Right atrium auricular region (tissue), 2 donors: ENCODE measurements around the gene SLC6A12. TPM values are rescaled to one million over a fixed set of nuclear protein-coding genes. Genes with fewer than 3 reads are reported as not detected.

Experiments
- DNase-seq: peaks from one replicate; pipeline ENCODE4 v3.0.0-alpha.2; 2019; ENCODE audit warnings: low spot score
- H3K27ac ChIP-seq, 2 donors: fragments of 200-600 bp; sonication (generic); 1 replicate in 1 of 2; 2 replicates in 1 of 2; pipeline ENCODE4 v1.5.1; 2016 to 2019
- H3K27me3 ChIP-seq, 2 donors: fragments of 200-600 bp; sonication (generic); one replicate each; pipeline versions ENCODE4 v1.5.1 to v1.6.0; 2017 to 2019
- H3K36me3 ChIP-seq: fragments of 200-600 bp; sonication (generic); one replicate; pipeline ENCODE4 v1.5.1; 2016
- H3K4me1 ChIP-seq, 2 donors: fragments of 200-600 bp; sonication (generic); one replicate each; pipeline versions ENCODE4 v1.5.1 to v1.6.0; 2017 to 2019
- H3K4me3 ChIP-seq, 2 donors: fragments of 200-600 bp; sonication (generic); 1 replicate in 1 of 2; 2 replicates in 1 of 2; pipeline ENCODE4 v1.5.1; 2017 to 2019; ENCODE audit warnings: mild to moderate bottlenecking in 1 of 2, moderate library complexity in 1 of 2
- H3K9me3 ChIP-seq, 2 donors: fragments of 200-600 bp; sonication (generic); one replicate each; pipeline ENCODE4 v1.5.1; 2019
- CTCF ChIP-seq, 2 donors: fragments of 200-600 bp; sonication (generic); IDR thresholded peaks; one replicate each; pipeline ENCODE4 v1.5.1; 2019; ENCODE audit warnings: antibody characterized with exemption in 2 of 2
- total RNA-seq, 2 donors: library from RNA; depleted of rRNA; stranded (reverse); fragments of >200 nt; gene quantifications; one replicate each; pipeline ENCODE4 v1.1.0, GENCODE V29; 2016

The SLC6A12 gene
- total RNA-seq, 2 donors from 2014 or later: 1.1 TPM; not detected in 1

- no peak overlapping the region for H3K27ac ChIP-seq
- H3K36me3 ChIP-seq: no peaks in the 10 kb centered on the region
- DNase-seq: no peak
- no peak overlapping the region for H3K4me3 ChIP-seq
- no peak for TF ChIP-seq CTCF (IDR thresholded peaks at IDR 0.05)
- no peaks in the 10 kb centered on the region for H3K9me3 ChIP-seq
- no peaks in the 10 kb centered on the region for H3K4me1 ChIP-seq
- no peaks in the 10 kb centered on the region for H3K27me3 ChIP-seq
These were observed 9.9 kb upstream of the SLC6A12 start for GRCh38 chr12:223841-224240.

GRCh38 chr12:221736-222135, 7.8 kb upstream of the SLC6A12 start:
- no peak for DNase-seq

GRCh38 chr12:220946-221550, 7.1 kb upstream of the SLC6A12 start:
- TF ChIP-seq CTCF (IDR thresholded peaks at IDR 0.05): no peak
- Histone ChIP-seq H3K4me1 (no peaks in the 10 kb centered on the region), H3K4me3 (no peak overlapping the region), H3K27ac (no peak overlapping the region), H3K36me3 (no peaks in the 10 kb centered on the region), H3K9me3 (no peaks in the 10 kb centered on the region), H3K27me3 (no peaks in the 10 kb centered on the region)
- no peak for DNase-seq

More at GRCh38 chr12:221736-222135, 7.8 kb upstream of the SLC6A12 start:
- H3K27ac ChIP-seq: no peak overlapping the region
- no peaks in the 10 kb centered on the region for H3K36me3 ChIP-seq
- no peaks in the 10 kb centered on the region for H3K27me3 ChIP-seq
- H3K4me1 ChIP-seq: no peaks in the 10 kb centered on the region
- H3K4me3 ChIP-seq: no peak overlapping the region
- no peak for TF ChIP-seq CTCF (IDR thresholded peaks at IDR 0.05)
- H3K9me3 ChIP-seq: no peaks in the 10 kb centered on the region

GRCh38 chr12:220491-220890, 6.5 kb upstream of the SLC6A12 start:
- TF ChIP-seq CTCF (IDR thresholded peaks at IDR 0.05): no peak
- Histone ChIP-seq H3K27ac (no peak overlapping the region), H3K9me3 (no peaks in the 10 kb centered on the region), H3K27me3 (no peaks in the 10 kb centered on the region), H3K4me1 (no peaks in the 10 kb centered on the region), H3K4me3 (no peak overlapping the region), H3K36me3 (no peaks in the 10 kb centered on the region)
- no peak for DNase-seq

- no peak for DNase-seq
- no peaks in the 10 kb centered on the region for H3K4me1 ChIP-seq
- H3K4me3 ChIP-seq: no peak overlapping the region
- no peaks in the 10 kb centered on the region for H3K27me3 ChIP-seq
- no peak overlapping the region for H3K27ac ChIP-seq
- TF ChIP-seq CTCF (IDR thresholded peaks at IDR 0.05): peak; percentile 34 to 61
- H3K36me3 ChIP-seq: no peaks in the 10 kb centered on the region
- H3K9me3 ChIP-seq: no peaks in the 10 kb centered on the region
These were observed 6.0 kb upstream of the SLC6A12 start for GRCh38 chr12:219891-220352.
